ENCODE data around the gene TRHDE.

DNA sequence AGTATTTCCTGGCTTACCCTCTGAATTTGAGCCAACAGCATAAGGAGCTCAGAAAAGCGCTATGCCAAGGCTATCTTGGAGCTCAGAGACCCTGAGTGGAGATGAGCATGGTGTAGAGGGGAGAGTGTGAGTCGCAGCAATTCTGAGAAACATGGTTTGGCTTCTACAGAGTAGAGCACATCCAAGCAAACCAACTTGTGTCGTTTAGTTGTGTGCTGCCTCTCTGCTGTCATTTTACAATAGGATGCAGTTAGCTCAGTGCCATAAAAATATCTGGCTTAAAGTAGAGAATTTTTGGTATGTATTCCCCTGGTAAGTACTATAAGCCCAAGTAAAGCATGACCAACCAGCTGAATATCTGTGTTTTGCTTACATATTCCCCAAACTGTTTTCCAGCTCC is 249.2 kb downstream of the TRHDE start:
- TF ChIP-seq POLR2A (IDR thresholded peaks at IDR 0.05): no peak
- TF ChIP-seq, protein P1, sequence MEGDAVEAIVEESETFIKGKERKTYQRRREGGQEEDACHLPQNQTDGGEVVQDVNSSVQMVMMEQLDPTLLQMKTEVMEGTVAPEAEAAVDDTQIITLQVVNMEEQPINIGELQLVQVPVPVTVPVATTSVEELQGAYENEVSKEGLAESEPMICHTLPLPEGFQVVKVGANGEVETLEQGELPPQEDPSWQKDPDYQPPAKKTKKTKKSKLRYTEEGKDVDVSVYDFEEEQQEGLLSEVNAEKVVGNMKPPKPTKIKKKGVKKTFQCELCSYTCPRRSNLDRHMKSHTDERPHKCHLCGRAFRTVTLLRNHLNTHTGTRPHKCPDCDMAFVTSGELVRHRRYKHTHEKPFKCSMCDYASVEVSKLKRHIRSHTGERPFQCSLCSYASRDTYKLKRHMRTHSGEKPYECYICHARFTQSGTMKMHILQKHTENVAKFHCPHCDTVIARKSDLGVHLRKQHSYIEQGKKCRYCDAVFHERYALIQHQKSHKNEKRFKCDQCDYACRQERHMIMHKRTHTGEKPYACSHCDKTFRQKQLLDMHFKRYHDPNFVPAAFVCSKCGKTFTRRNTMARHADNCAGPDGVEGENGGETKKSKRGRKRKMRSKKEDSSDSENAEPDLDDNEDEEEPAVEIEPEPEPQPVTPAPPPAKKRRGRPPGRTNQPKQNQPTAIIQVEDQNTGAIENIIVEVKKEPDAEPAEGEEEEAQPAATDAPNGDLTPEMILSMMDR (IDR thresholded peaks at IDR 0.05): no peak

Measured in lower leg skin (tissue), 3 donors.